Measurements from ENCODE around the gene UHRF1.
A peak's percentile ranks its signal among the peaks of the same experiment; 100 is the strongest.
"Not testable (repeated sequence)": the region's sequence is repeated elsewhere in the genome, so short reads cannot be mapped to it uniquely, and the experiment has no call there.

UHRF1 gene

DNA sequence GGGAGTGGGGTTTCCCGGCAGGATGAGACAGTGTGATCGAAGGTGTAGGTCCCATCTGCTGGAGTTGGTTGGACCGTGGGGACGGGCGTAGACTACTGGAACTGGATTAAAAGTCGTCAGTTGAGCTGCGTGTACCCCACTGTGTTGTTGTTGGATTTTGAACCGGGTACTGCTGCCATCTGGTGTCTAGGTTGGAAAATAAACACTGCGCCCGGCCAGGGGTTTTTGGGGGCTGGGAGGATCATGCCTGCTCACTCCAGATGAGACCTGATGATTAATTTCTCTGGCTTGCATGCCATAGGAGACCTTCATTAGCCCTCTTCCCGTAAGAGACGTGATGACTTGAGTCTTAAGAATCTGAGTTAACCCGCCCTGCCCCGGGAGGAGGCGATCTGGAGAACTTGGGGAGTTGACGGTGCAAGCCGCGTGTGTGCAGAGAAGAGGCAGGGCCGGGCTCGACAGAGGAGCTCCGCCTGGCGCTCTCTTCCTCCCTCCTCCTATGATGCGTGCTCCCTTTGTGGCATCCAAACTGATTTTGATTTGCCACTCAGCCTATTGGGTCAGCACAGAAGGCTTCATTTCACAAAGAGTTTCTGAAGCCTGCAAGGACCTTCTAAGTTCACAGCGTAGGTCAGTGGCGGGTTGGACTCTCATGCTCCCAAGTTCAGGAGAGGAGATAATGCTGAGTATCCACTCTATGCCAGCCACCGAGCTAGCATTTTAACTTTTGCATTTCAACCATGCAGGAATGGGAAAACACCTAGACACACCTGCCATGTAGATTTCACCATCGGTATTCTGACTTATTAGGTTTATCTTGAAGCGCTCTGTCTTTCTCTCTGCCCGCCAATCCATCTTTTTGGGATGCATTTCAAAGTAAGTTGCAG lies 2.7 kb downstream of the UHRF1 start:
- Mint-ChIP-seq H3K4me1 (peaks cover 62% of the 10 kb centered on the region), H3K36me3 (no peaks in the 10 kb centered on the region), H3K4me3 (peak overlapping the region; percentile 74), H3K9me3 (no peaks in the 10 kb centered on the region), H3K27ac (peak overlapping the region; percentile 46), H3K27me3 (no peaks in the 10 kb centered on the region)
- peak; percentile 57 for ATAC-seq

DNA sequence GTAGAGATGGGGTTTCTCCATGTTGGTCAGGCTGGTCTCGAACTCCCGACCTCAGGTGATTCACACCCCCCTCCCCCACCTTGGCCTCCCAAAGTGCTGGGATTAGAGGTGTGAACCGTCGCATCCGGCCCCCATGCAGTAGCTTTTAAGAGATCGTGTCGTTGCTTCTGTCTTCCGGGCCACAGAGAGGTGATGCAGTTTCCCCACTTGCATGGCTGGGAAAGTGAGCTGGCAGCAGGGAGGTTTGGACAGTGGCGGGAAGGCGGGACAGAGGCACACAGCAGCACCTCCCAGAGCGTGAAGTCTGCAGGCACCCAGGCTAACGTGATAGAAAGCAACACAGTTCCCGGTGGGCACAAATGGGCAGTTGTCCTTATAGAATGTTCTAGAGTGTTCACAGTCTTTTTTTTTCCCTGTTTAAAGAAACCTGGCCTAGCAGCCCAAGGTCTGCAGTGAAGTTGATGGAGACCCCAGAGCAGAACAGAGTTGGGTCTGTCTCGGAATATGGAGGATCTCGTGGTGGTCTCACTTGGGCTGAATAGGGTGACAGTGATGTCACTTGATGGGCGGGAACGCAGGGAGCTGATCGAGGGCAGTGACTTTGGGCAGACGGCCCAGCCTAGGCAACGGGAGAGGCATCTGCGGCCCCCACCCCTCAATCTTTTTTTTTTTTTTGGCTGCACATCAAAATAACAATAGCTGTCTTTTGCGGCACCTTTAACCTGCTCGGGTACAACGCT lies 4.9 kb downstream of the UHRF1 start:
- Mint-ChIP-seq H3K27me3 (no peaks in the 10 kb centered on the region), H3K36me3 (no peaks in the 10 kb centered on the region), H3K27ac (no peak overlapping the region), H3K9me3 (no peaks in the 10 kb centered on the region), H3K4me3 (peak overlapping the region; percentile 91), H3K4me1 (peaks cover 62% of the 10 kb centered on the region)
- no peak for ATAC-seq

DNA sequence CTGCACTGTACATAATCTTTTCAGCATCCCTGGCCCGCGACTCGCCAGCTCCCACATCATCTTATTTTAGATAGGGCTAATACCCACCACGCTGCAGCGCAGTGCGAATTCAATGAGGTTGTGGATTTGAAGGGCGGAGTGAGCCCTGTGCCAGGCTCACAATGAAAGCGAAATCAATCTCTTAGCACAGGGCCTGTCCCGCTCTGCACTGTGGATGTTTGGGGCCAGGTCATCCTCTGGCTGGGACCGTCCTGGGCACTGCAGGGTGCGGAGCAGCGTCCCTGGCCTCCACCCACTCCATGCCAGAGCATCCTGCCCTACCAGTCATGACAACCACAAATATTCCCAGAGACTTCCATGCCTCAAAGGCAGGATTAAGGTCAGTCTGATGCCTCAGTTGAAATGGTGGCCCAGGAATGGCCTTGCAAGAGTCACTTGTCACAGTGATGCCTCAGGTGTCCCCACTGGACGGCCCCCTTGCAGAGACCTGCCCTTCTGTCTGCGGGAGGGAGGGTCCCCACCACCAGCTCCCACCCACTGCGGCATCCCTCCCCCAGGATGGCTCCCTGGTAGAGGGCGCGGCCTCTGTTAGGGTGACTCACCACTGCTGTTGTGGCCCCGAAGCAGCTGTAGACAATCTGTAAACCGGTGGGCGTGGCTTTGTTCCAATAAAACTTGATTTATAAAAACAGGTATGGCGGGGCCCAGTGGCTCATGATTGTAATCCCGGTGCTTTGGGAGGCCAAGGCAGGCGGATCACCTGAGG lies 5.6 kb downstream of the UHRF1 start:
- Mint-ChIP-seq H3K27ac (peak overlapping the region; percentile 90), H3K27me3 (no peaks in the 10 kb centered on the region), H3K4me1 (peaks cover 62% of the 10 kb centered on the region), H3K9me3 (no peaks in the 10 kb centered on the region), H3K4me3 (peak overlapping the region; percentile 91), H3K36me3 (no peaks in the 10 kb centered on the region)
- ATAC-seq: no peak

DNA sequence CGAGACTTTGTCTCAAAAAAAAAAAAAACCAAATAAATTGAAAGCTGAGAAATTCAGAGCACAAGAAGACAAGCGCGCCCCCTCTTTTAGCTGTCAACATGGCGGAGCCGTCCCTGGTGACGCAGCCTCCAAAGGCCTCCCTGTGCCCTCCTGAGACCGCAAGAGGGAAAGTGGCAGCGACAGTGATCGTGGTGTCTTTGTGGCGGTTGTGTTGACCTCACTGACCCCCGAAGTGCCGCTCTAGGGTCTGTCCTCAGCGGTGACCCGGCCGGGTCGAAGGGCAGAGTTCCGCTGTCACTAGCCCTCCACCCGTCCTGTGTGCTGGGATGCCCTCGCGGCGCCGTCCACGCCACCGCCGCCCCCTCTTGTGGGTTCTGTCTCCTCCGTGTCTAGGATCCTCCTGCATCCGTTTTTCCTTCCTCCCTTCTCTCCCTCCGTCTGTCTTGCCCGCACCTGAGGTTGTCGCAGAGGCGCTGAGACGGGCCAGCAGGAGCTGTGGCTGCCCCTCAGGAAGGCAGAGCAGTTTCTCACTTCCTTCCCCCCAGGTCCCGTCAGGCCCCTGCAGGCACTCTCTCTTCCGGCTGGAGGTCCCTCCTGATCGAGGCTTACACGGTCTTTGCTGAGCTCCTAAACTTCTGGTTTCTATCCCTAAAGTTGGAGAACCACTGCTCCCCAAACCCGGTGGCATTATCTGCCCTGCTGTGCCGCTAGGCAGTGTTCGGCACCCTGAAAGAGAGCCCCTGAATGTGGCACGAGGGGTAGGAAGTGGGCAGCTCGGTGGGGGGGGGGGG lies 7.2 kb downstream of the UHRF1 start:
- Mint-ChIP-seq H3K9me3 (no peaks in the 10 kb centered on the region), H3K27ac (peak overlapping the region; percentile 90), H3K4me1 (peaks cover 50% of the 10 kb centered on the region), H3K4me3 (peak overlapping the region; percentile 91), H3K36me3 (no peaks in the 10 kb centered on the region), H3K27me3 (no peaks in the 10 kb centered on the region)
- ATAC-seq: peak; percentile 71

DNA sequence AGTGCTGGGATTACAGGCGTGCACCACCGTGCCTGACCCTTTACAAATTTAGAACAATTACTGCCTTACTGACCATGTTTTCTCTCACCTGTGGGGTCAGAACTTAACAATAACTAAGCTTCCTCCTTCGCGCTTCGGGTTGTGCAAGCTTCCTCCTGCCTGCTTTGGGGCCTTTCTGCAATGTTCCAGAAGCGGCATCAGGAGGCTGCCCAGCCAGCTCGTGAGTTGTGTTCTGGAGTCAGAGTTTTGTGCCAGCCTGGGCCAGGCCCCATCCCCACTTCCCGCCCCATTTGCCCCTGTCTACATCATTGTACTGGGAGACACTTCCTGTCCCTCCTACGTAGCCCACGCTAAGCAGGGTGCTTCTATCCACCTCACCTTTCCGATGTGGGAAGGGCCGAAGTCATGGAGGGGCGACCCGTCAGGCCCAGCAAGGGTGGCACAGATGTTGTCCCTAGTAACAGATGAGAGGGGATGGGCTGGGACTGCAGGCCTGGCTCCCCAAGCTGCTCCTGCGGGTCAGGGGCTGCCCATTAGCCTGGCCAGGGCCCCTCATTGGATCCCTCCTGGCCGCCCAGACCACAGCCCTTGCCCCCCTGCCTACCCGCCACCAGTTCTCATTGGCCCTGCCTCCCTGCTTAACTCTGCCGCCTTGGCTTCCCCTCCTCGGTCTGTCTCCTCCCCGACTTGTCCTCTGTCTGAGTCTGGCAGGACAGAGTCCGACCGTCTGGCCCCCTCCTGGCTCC lies 13.4 kb downstream of the UHRF1 start:
- ATAC-seq: peak; percentile 36
- H3K27me3 Mint-ChIP-seq: no peaks in the 10 kb centered on the region
- no peak overlapping the region for H3K27ac Mint-ChIP-seq
- H3K4me1 Mint-ChIP-seq: no peaks in the 10 kb centered on the region
- no peak overlapping the region for H3K4me3 Mint-ChIP-seq
- no peaks in the 10 kb centered on the region for H3K9me3 Mint-ChIP-seq
- no peaks in the 10 kb centered on the region for H3K36me3 Mint-ChIP-seq

DNA sequence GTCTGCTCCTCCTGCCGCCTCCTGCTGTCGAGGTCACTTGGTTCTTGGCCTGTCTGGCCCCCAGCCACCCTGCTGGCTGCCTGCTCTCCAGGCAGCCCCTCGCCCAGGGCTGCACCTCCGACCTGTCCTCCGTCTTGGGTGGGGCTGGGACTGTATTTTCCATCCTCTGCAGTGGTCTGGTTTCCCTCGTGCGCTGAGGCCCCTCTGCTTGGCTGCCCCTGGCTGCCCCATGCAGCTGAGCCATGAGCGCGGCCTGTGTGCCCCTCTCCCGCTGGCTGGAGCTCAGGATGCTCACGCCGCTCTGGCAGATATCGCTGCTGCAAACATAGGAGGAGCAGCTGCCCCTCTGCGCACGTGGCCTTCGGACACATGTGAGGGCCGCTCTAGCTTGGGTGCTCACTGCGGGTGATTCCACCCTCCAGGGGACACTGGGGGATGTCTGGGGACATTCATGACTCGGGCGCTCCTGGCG lies 14.0 kb downstream of the UHRF1 start:
- H3K9me3 Mint-ChIP-seq: no peaks in the 10 kb centered on the region
- no peaks in the 10 kb centered on the region for H3K4me1 Mint-ChIP-seq
- no peaks in the 10 kb centered on the region for H3K27me3 Mint-ChIP-seq
- no peak overlapping the region for H3K27ac Mint-ChIP-seq
- peak; percentile 38 for ATAC-seq
- no peak overlapping the region for H3K4me3 Mint-ChIP-seq
- H3K36me3 Mint-ChIP-seq: no peaks in the 10 kb centered on the region

DNA sequence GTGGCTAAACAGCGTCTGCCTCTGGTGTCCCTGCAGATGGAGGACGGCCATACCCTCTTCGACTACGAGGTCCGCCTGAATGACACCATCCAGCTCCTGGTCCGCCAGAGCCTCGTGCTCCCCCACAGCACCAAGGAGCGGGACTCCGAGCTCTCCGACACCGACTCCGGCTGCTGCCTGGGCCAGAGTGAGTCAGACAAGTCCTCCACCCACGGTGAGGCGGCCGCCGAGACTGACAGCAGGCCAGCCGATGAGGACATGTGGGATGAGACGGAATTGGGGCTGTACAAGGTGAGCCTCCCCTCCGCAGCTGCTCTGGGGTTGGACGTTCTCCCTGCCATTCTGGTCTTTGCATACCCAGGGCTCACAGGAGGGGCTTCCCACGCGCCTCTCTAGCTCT lies 19.9 kb downstream of the UHRF1 start:
- no peaks in the 10 kb centered on the region for H3K27me3 Mint-ChIP-seq
- no peaks in the 10 kb centered on the region for H3K9me3 Mint-ChIP-seq
- H3K4me1 Mint-ChIP-seq: peaks cover 11% of the 10 kb centered on the region
- H3K36me3 Mint-ChIP-seq: peaks cover 15% of the 10 kb centered on the region
- H3K4me3 Mint-ChIP-seq: no peak overlapping the region
- ATAC-seq: no peak
- no peak overlapping the region for H3K27ac Mint-ChIP-seq

DNA sequence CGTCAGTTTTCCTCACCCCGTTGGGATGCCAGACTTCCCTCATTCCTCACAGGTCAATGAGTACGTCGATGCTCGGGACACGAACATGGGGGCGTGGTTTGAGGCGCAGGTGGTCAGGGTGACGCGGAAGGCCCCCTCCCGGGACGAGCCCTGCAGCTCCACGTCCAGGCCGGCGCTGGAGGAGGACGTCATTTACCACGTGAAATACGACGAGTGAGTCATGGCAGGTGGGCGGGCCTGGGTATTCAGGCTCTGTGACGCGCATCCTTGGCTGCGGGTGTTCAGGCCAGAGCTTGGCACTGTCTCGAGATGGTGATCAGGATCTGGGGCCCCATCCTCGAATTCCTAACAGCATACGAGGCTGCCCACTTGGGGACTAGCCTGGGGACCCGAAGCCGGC lies 21.4 kb downstream of the UHRF1 start:
- Mint-ChIP-seq H3K4me3 (no peak overlapping the region), H3K27me3 (no peaks in the 10 kb centered on the region), H3K4me1 (peaks cover 11% of the 10 kb centered on the region), H3K36me3 (peaks cover 26% of the 10 kb centered on the region), H3K27ac (no peak overlapping the region), H3K9me3 (no peaks in the 10 kb centered on the region)
- no peak for ATAC-seq

DNA sequence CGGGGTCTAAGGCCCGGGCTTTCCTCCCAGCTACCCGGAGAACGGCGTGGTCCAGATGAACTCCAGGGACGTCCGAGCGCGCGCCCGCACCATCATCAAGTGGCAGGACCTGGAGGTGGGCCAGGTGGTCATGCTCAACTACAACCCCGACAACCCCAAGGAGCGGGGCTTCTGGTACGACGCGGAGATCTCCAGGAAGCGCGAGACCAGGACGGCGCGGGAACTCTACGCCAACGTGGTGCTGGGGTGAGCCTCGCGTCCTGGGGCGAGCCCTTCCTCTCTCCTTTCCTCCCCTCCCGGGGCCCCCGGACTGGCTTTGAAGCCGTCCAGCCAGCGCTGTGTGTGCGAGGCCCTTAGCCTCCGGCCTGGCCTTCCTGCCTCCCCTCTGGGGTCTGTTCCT lies 23.4 kb downstream of the UHRF1 start:
- Mint-ChIP-seq H3K27me3 (no peaks in the 10 kb centered on the region), H3K4me3 (no peak overlapping the region), H3K27ac (peak overlapping the region; percentile 64), H3K9me3 (no peaks in the 10 kb centered on the region), H3K4me1 (peaks cover 11% of the 10 kb centered on the region), H3K36me3 (peaks cover 26% of the 10 kb centered on the region)
- peak; percentile 31 for ATAC-seq

DNA sequence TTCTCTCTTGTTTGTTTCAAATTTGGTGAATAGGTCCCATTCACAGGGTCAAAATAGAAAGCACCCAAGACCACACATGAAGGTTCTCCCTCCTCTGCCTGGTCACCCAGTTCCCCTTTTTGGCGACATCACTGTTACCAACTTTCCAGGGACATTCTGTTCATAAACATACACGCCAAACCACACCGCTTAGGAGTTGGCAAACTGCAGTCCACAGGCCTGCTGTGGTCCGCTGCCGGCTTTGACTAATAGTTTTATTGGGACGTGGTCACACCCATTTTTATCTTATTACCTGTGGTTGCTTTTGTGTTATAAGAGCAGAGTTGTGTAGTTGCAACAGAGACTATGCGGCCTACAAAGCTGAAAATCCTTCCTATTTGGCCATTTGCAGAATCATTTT lies 24.2 kb downstream of the UHRF1 start:
- Mint-ChIP-seq H3K4me1 (peaks cover 11% of the 10 kb centered on the region), H3K4me3 (no peak overlapping the region), H3K9me3 (no peaks in the 10 kb centered on the region), H3K27me3 (no peaks in the 10 kb centered on the region), H3K27ac (peak overlapping the region; percentile 64), H3K36me3 (peaks cover 26% of the 10 kb centered on the region)
- no peak for ATAC-seq

DNA sequence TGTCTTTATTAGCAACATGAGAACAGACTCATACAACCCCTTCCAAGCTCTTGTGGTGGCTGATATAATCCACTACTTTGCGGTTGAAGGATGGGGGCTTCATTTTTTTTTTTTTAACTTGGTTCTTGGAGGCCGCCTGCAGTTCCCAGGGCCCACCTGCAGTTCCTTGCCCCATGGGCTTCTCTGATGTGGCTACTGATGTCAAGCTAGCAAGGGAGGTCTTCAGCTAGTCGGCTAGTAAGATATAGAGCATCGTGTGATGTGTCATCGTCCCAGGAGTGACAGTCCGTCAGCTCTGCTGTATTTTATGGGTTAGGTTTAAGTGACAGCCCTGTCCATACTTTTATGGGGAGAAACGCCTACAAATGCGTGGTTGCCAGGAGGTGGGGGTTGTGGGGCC lies 26.1 kb downstream of the UHRF1 start:
- no peaks in the 10 kb centered on the region for H3K9me3 Mint-ChIP-seq
- H3K27me3 Mint-ChIP-seq: no peaks in the 10 kb centered on the region
- H3K4me1 Mint-ChIP-seq: peaks cover 11% of the 10 kb centered on the region
- no peak overlapping the region for H3K4me3 Mint-ChIP-seq
- peaks cover 20% of the 10 kb centered on the region for H3K36me3 Mint-ChIP-seq
- no peak overlapping the region for H3K27ac Mint-ChIP-seq
- ATAC-seq: no peak

DNA sequence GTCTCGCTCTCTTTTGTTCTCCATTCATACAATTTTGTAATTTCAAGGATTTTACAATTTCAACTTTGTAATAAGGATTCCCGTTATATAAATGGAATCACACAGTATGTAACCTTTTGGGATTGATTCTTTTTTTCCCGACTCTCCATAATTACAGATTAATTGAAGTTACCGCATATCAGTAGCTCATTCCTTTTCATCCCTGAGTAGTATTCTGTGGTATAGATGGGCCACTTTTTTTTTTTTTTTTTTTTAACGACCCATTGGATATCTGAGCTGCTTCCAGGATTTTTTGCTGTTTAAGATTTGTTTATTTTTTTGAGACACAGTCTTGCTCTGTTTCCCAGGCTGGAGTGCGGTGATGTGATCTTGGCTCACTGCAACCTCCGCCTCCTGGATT lies 27.8 kb downstream of the UHRF1 start:
- H3K36me3 Mint-ChIP-seq: peaks cover 20% of the 10 kb centered on the region
- H3K27me3 Mint-ChIP-seq: no peaks in the 10 kb centered on the region
- ATAC-seq: no peak
- H3K4me3 Mint-ChIP-seq: no peak overlapping the region
- H3K27ac Mint-ChIP-seq: no peak overlapping the region
- H3K4me1 Mint-ChIP-seq: peaks cover 11% of the 10 kb centered on the region
- no peaks in the 10 kb centered on the region for H3K9me3 Mint-ChIP-seq

DNA sequence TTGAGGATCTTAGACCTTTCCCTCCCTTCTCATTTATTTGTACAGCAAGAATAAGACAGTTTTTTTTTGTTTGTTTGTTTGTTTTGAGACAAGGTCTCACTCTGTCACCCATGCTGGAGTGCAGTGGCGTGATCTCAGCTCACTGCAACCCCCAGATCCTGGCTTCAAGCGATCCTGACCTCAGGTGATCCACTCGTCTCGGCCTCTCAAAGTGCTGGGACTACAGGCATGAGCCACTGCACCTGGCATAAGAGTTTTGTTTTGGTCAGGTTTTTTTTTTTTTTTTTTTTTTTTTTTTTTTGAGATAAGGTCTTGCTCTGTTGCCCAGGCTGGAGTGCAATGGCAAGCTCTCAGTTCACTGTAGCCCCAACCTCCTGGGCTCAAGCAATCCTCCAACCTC lies 29.2 kb downstream of the UHRF1 start:
- not testable (repeated sequence) for H3K27me3 Mint-ChIP-seq, H3K4me3 Mint-ChIP-seq, ATAC-seq, H3K4me1 Mint-ChIP-seq, H3K9me3 Mint-ChIP-seq, H3K27ac Mint-ChIP-seq
- peaks cover 13% of the 10 kb centered on the region for H3K36me3 Mint-ChIP-seq

DNA sequence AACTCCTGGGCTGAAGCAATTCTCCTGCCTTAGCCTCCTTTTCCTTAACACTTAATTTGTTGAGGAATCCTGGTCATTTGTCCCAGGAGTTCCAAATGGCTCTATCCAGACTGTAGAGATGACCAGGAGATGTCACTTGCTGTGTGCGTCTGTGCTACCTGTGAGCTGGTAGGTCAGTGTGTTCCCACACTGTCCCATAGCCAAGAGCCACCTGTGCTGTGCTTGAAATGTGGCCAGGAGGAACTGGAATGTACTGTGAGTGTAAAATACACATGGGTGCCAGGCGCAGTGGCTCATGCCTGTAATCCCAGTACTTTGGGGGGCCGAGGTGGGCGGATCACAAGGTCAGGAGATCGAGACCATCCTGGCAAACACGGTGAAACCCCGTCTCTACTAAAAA lies 30.2 kb downstream of the UHRF1 start:
- Mint-ChIP-seq H3K4me1 (no peaks in the 10 kb centered on the region), H3K27ac (no peak overlapping the region), H3K27me3 (no peaks in the 10 kb centered on the region), H3K36me3 (peaks cover 10% of the 10 kb centered on the region), H3K4me3 (no peak overlapping the region), H3K9me3 (no peaks in the 10 kb centered on the region)
- ATAC-seq: no peak
